Osteocyte (in vitro differentiated cells): ENCODE results near the gene DOCK2. TPM values are rescaled to one million over a fixed set of nuclear protein-coding genes. Genes with fewer than 3 reads are reported as not detected.

Source experiments
- DNase-seq: peaks from one replicate; pipeline ENCODE4 v3.0.0; 2021; ENCODE audit warnings: mixed read lengths; ENCODE audit not compliant: unreplicated experiment; ENCODE audit errors: extremely low spot score
- H3K27ac Mint-ChIP-seq: one replicate; pipeline ENCODE4 v1.8.0; 2021; ENCODE audit warnings: mild to moderate bottlenecking, mixed read lengths; ENCODE audit not compliant: unreplicated experiment
- H3K27me3 Mint-ChIP-seq: one replicate; pipeline ENCODE4 v1.8.0; 2021; ENCODE audit warnings: mixed read lengths; ENCODE audit not compliant: unreplicated experiment
- H3K36me3 Mint-ChIP-seq: one replicate; pipeline ENCODE4 v1.8.0; 2021; ENCODE audit warnings: mixed read lengths; ENCODE audit not compliant: unreplicated experiment
- H3K4me1 Mint-ChIP-seq: one replicate; pipeline ENCODE4 v1.8.0; 2021; ENCODE audit warnings: mixed read lengths; ENCODE audit not compliant: unreplicated experiment
- H3K4me3 Mint-ChIP-seq: one replicate; pipeline ENCODE4 v1.8.0; 2021; ENCODE audit warnings: mild to moderate bottlenecking, moderate library complexity, mixed read lengths; ENCODE audit not compliant: unreplicated experiment
- H3K9me3 Mint-ChIP-seq: one replicate; pipeline ENCODE4 v1.8.0; 2021; ENCODE audit warnings: mixed read lengths; ENCODE audit not compliant: unreplicated experiment
- CTCF ChIP-seq: fragments of 200-600 bp; sonication (generic); IDR thresholded peaks from 2 replicates; pipeline ENCODE4 v1.5.0; 2021; ENCODE audit warnings: antibody characterized with exemption, mild to moderate bottlenecking, moderate library complexity
- total RNA-seq: library from RNA; stranded (reverse); gene quantifications from 2 replicates; pipeline ENCODE4 v1.2.1, GENCODE V29; 2021

Gene DOCK2
- total RNA-seq, 1 donor from 2014 or later: 11.6 TPM

- no peaks in the 10 kb centered on the region for H3K36me3 Mint-ChIP-seq
- H3K4me3 Mint-ChIP-seq: no peak overlapping the region
- no peaks in the 10 kb centered on the region for H3K9me3 Mint-ChIP-seq
- H3K27me3 Mint-ChIP-seq: no peaks in the 10 kb centered on the region
- DNase-seq: no peak
- TF ChIP-seq CTCF: no peak
- no peak overlapping the region for H3K27ac Mint-ChIP-seq
- no peaks in the 10 kb centered on the region for H3K4me1 Mint-ChIP-seq
Observed at GRCh38 chr5:169867347-169867746, 230.3 kb downstream of the DOCK2 start.

GRCh38 chr5:169869066-169869465, 232.0 kb downstream of the DOCK2 start:
- H3K27ac Mint-ChIP-seq: no peak overlapping the region
- no peak for DNase-seq
- no peak for TF ChIP-seq CTCF
- no peaks in the 10 kb centered on the region for H3K36me3 Mint-ChIP-seq
- peaks cover 8% of the 10 kb centered on the region for H3K4me1 Mint-ChIP-seq
- no peaks in the 10 kb centered on the region for H3K9me3 Mint-ChIP-seq
- H3K4me3 Mint-ChIP-seq: no peak overlapping the region
- H3K27me3 Mint-ChIP-seq: no peaks in the 10 kb centered on the region

- H3K36me3 Mint-ChIP-seq: no peaks in the 10 kb centered on the region
- H3K9me3 Mint-ChIP-seq: no peaks in the 10 kb centered on the region
- no peak for TF ChIP-seq CTCF
- H3K27ac Mint-ChIP-seq: no peak overlapping the region
- H3K27me3 Mint-ChIP-seq: no peaks in the 10 kb centered on the region
- no peak for DNase-seq
- no peak overlapping the region for H3K4me3 Mint-ChIP-seq
- peaks cover 8% of the 10 kb centered on the region for H3K4me1 Mint-ChIP-seq
Observed at GRCh38 chr5:169870211-169870610, 233.1 kb downstream of the DOCK2 start.

- H3K36me3 Mint-ChIP-seq: peaks cover 2% of the 10 kb centered on the region
- H3K4me1 Mint-ChIP-seq: peaks cover 8% of the 10 kb centered on the region
- DNase-seq: no peak
- no peaks in the 10 kb centered on the region for H3K27me3 Mint-ChIP-seq
- no peaks in the 10 kb centered on the region for H3K9me3 Mint-ChIP-seq
- TF ChIP-seq CTCF: no peak
- no peak overlapping the region for H3K4me3 Mint-ChIP-seq
- no peak overlapping the region for H3K27ac Mint-ChIP-seq
Observed at GRCh38 chr5:169871826-169872490, 234.9 kb downstream of the DOCK2 start.

GRCh38 chr5:169873642-169874041, 236.6 kb downstream of the DOCK2 start:
- TF ChIP-seq CTCF: no peak
- Mint-ChIP-seq H3K27ac (peak overlapping the region; percentile 42), H3K27me3 (no peaks in the 10 kb centered on the region), H3K9me3 (no peaks in the 10 kb centered on the region), H3K4me1 (peaks cover 8% of the 10 kb centered on the region), H3K36me3 (peaks cover 7% of the 10 kb centered on the region), H3K4me3 (no peak overlapping the region)
- DNase-seq: no peak
